ENCODE measurements around the gene SLIT3.

DNA sequence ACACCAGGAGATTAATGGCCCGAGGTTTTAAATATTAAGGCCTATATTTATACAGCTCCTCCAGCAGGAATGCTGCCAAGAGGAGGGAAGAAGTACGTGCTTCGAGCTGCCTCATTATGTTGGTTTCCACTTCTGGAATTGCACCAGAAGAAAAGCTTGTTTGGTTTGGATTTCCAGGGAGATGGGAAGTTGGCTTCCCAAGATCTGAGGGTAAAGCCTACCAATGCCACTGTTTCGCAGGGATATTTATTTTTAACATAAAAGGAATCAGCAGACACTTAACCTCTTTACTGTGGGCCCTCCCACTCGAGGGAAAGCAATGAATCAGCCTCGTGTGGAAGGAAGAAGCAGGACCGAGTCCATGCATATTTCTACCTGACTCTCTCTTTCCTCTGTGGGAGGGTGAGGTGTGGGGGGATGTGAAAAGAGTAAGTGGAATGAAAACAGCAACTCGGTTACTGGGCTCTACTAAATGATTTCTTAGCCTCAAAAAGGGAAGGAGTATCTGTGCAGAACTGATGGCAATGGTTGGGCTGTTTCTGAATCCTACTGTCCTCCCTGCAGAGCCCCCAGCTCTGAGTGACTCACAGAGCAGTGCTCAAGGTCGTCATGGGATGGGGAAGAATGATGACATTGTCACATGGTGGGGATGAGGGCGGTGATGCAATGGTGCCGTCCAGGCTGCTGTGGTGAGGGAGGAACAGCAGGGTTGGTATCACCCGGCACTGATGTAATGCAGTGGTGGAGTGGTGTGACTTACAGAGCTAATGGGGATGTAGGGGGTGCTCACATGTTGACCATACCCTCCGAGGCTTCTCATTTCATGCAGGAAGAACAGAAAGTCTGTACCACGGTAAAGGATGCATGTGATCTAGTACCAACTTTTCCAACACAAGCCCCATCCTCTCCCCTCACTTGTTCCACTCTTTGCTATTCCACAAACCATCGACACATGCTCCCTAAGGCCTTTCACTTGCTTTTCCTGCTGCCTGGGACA, 506.8 kb downstream of the SLIT3 start:
- TF ChIP-seq, protein P1, sequence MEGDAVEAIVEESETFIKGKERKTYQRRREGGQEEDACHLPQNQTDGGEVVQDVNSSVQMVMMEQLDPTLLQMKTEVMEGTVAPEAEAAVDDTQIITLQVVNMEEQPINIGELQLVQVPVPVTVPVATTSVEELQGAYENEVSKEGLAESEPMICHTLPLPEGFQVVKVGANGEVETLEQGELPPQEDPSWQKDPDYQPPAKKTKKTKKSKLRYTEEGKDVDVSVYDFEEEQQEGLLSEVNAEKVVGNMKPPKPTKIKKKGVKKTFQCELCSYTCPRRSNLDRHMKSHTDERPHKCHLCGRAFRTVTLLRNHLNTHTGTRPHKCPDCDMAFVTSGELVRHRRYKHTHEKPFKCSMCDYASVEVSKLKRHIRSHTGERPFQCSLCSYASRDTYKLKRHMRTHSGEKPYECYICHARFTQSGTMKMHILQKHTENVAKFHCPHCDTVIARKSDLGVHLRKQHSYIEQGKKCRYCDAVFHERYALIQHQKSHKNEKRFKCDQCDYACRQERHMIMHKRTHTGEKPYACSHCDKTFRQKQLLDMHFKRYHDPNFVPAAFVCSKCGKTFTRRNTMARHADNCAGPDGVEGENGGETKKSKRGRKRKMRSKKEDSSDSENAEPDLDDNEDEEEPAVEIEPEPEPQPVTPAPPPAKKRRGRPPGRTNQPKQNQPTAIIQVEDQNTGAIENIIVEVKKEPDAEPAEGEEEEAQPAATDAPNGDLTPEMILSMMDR (IDR thresholded peaks at IDR 0.05): no peak
- no peak for TF ChIP-seq POLR2A (IDR thresholded peaks at IDR 0.05)
